H1 (cell line): ENCODE measurements around the gene RPL38. TPM values are rescaled to one million over a fixed set of nuclear protein-coding genes. Genes with fewer than 3 reads are reported as not detected.

Source experiments
- CTCF ChIA-PET: fragments of 300-600 bp; sonication (Branson Sonifier 250); formaldehyde crosslinking; loops from one replicate; lab custom pipeline; 2021; ENCODE audit not compliant: partially characterized antibody; lab: Charles Lee
- POLR2A ChIA-PET: fragments of 300-600 bp; sonication (Branson Sonifier 250); formaldehyde crosslinking; loops from one replicate; lab custom pipeline; 2021; ENCODE audit warnings: inconsistent platforms; ENCODE audit not compliant: partially characterized antibody; lab: Charles Lee
- DNase-seq, 2 experiments: peaks; one replicate each; pipeline versions ENCODE4 v3.0.0 to v3.0.0-alpha.2; 2010 to 2022; ENCODE audit warnings: low spot score in 2 of 2, low read depth in 1 of 2, mixed read lengths in 1 of 2
- FAIRE-seq: peaks from 2 replicates; lab custom pipeline; 2011; peaks lifted over from hg19 to GRCh38; lab: Jason Lieb, UNC
- H2AFZ ChIP-seq: 2 replicates; pipeline ENCODE4 v1.8.1; 2012; ENCODE audit warnings: low read length, inconsistent platforms
- H2AK5ac ChIP-seq: 2 replicates; pipeline ENCODE4 v1.6.1; 2013; ENCODE audit warnings: low read depth, low read length
- H2BK120ac ChIP-seq: replicated peaks from 2 replicates; pipeline ENCODE3; 2013; ENCODE audit warnings: low read depth, low read length, inconsistent platforms
- H2BK12ac ChIP-seq: 2 replicates; pipeline ENCODE4 v1.6.1; 2013; ENCODE audit warnings: low read depth, low read length
- H2BK15ac ChIP-seq: 2 replicates; pipeline ENCODE4 v1.6.1; 2013; ENCODE audit warnings: low read length
- H2BK20ac ChIP-seq: 2 replicates; pipeline ENCODE4 v1.6.1; 2013; ENCODE audit warnings: low read length
- H2BK5ac ChIP-seq: 2 replicates; pipeline ENCODE4 v1.6.1; 2013; ENCODE audit warnings: low read depth, low read length
- H3K14ac ChIP-seq: 2 replicates; pipeline ENCODE4 v1.6.1; 2013; ENCODE audit warnings: inconsistent platforms; ENCODE audit not compliant: insufficient read length
- H3K18ac ChIP-seq: 2 replicates; pipeline ENCODE4 v1.6.1; 2013; ENCODE audit warnings: low read length; ENCODE audit errors: extremely low read depth
- H3K23ac ChIP-seq: 2 replicates; pipeline ENCODE4 v1.6.1; 2013; ENCODE audit warnings: inconsistent platforms; ENCODE audit not compliant: insufficient read length
- H3K23me2 ChIP-seq: 2 replicates; pipeline ENCODE4 v1.6.1; 2013; ENCODE audit warnings: low read depth, low read length
- H3K27ac ChIP-seq: 2 replicates; pipeline ENCODE4 v1.6.1; 2011; ENCODE audit warnings: low read depth, low read length, inconsistent platforms
- H3K27me3 ChIP-seq, 4 experiments: replicated peaks in 1 of 4; 1 replicate in 1 of 4; 2 replicates in 3 of 4; pipeline versions ENCODE4 v1.6.1 to v1.8.1; 2011 to 2013; ENCODE audit warnings: low read length in 3 of 4, mild to moderate bottlenecking in 3 of 4, inconsistent platforms in 2 of 4, mixed read lengths in 2 of 4, moderate library complexity in 1 of 4; ENCODE audit not compliant: control insufficient read depth in 3 of 4, insufficient read depth in 3 of 4; ENCODE audit errors: extremely low read depth in 1 of 4
- H3K36me3 ChIP-seq, 4 experiments: 2 replicates each; pipeline versions ENCODE4 v1.6.1 to v1.8.1; 2011 to 2013; ENCODE audit warnings: mild to moderate bottlenecking in 4 of 4, low read length in 3 of 4, moderate library complexity in 2 of 4, control low read depth in 1 of 4, inconsistent platforms in 1 of 4; ENCODE audit not compliant: insufficient read depth in 4 of 4, control insufficient read depth in 2 of 4
- H3K4ac ChIP-seq: replicated peaks from 2 replicates; pipeline ENCODE3; 2013; ENCODE audit warnings: low read length, low read depth, mixed read lengths, inconsistent platforms; ENCODE audit not compliant: insufficient read length
- H3K4me1 ChIP-seq, 4 experiments: replicated peaks in 1 of 4; 1 replicate in 1 of 4; 2 replicates in 3 of 4; pipeline versions ENCODE4 v1.6.1 to v1.8.1; 2011 to 2013; ENCODE audit warnings: low read length in 3 of 4, inconsistent platforms in 2 of 4, mixed read lengths in 1 of 4; ENCODE audit not compliant: insufficient read depth in 4 of 4, control insufficient read depth in 3 of 4
- H3K4me2 ChIP-seq, 2 experiments: 2 replicates each; pipeline versions ENCODE4 v1.6.1 to v1.8.1; 2011 to 2013; ENCODE audit warnings: low read depth in 2 of 2, low read length in 2 of 2, control low read depth in 1 of 2, inconsistent platforms in 1 of 2, mild to moderate bottlenecking in 1 of 2; ENCODE audit not compliant: insufficient read depth in 1 of 2
- H3K4me3 ChIP-seq, 4 experiments: fragments of 200-600, 300-600 bp in 1 of 4; sonication (generic), shearing (Covaris generic), sonication (Bioruptor Twin) in 1 of 4; 2 replicates each; pipeline versions ENCODE4 v1.5.1 to v1.8.1; 2011 to 2016; ENCODE audit warnings: low read length in 4 of 4, low read depth in 3 of 4, control low read depth in 2 of 4, inconsistent platforms in 2 of 4, mild to moderate bottlenecking in 2 of 4, mixed read lengths in 1 of 4, moderate library complexity in 1 of 4; ENCODE audit not compliant: insufficient read depth in 2 of 4; ENCODE audit errors: extremely low read depth in 1 of 4
- H3K56ac ChIP-seq: replicated peaks from 2 replicates; pipeline ENCODE3; 2013; ENCODE audit warnings: low read depth, mild to moderate bottlenecking, mixed read lengths, low read length, inconsistent platforms; ENCODE audit not compliant: insufficient read length
- H3K79me1 ChIP-seq: 2 replicates; pipeline ENCODE4 v1.6.1; 2013; ENCODE audit warnings: low read depth, low read length, control low read depth
- H3K79me2 ChIP-seq, 2 experiments: 2 replicates each; pipeline versions ENCODE4 v1.6.1 to v1.8.1; 2012 to 2013; ENCODE audit warnings: low read length in 2 of 2, mild to moderate bottlenecking in 2 of 2, inconsistent platforms in 1 of 2; ENCODE audit not compliant: insufficient read depth in 2 of 2, control insufficient read depth in 1 of 2
- H3K9ac ChIP-seq, 4 experiments: replicated peaks in 1 of 4; 1 replicate in 1 of 4; 2 replicates in 3 of 4; pipeline versions ENCODE4 v1.6.1 to v1.8.1; 2011 to 2013; ENCODE audit warnings: low read depth in 3 of 4, low read length in 3 of 4, control low read depth in 2 of 4, mild to moderate bottlenecking in 2 of 4, moderate library complexity in 2 of 4, inconsistent platforms in 1 of 4; ENCODE audit errors: extremely low read depth in 1 of 4
- H3K9me3 ChIP-seq, 2 experiments: 2 replicates each; pipeline versions ENCODE4 v1.6.1 to v1.8.1; 2012 to 2013; ENCODE audit warnings: mild to moderate bottlenecking in 2 of 2, moderate library complexity in 2 of 2, control low read depth in 1 of 2, inconsistent platforms in 1 of 2, low read depth in 1 of 2, low read length in 1 of 2, mixed read lengths in 1 of 2; ENCODE audit not compliant: insufficient read depth in 2 of 2
- H4K20me1 ChIP-seq, 2 experiments: replicated peaks in 1 of 2; 2 replicates each; pipeline versions ENCODE3 to v1.8.1; 2011 to 2013; ENCODE audit warnings: inconsistent platforms in 2 of 2, low read length in 2 of 2, mild to moderate bottlenecking in 1 of 2; ENCODE audit not compliant: insufficient read depth in 2 of 2, control insufficient read depth in 1 of 2
- H4K5ac ChIP-seq: 2 replicates; pipeline ENCODE4 v1.6.1; 2013; ENCODE audit warnings: low read length, low read depth, mixed read lengths, inconsistent platforms; ENCODE audit not compliant: insufficient read length
- H4K8ac ChIP-seq: 2 replicates; pipeline ENCODE4 v1.8.0; 2013; ENCODE audit warnings: mild to moderate bottlenecking, moderate library complexity, low read length, inconsistent platforms; ENCODE audit not compliant: insufficient read depth; ENCODE audit errors: extremely low read depth
- H4K91ac ChIP-seq: replicated peaks from 2 replicates; pipeline ENCODE3; 2013; ENCODE audit warnings: low read length, mixed read lengths, inconsistent platforms; ENCODE audit not compliant: insufficient read length
- CTBP2 ChIP-seq: IDR thresholded peaks from 2 replicates; pipeline ENCODE4 v1.7.0; 2011; ENCODE audit warnings: borderline replicate concordance, mild to moderate bottlenecking, moderate library complexity, mixed read lengths, low read length; ENCODE audit not compliant: insufficient read depth, insufficient read length
- EZH2 ChIP-seq: fragments of 200-600 bp; sonication (generic); IDR thresholded peaks from 2 replicates; pipeline ENCODE4 v1.7.1; 2012; ENCODE audit warnings: low read depth, mild to moderate bottlenecking, moderate library complexity, low read length, inconsistent platforms; ENCODE audit not compliant: severe bottlenecking
- JUN ChIP-seq: IDR thresholded peaks from 2 replicates; pipeline ENCODE4 v1.6.1; 2011; ENCODE audit warnings: low read depth, mild to moderate bottlenecking, improper control_type of control experiment, low read length
- NANOG ChIP-seq: IDR thresholded peaks from 2 replicates; pipeline ENCODE4 v1.6.1; 2011; ENCODE audit warnings: low read length, low read depth, mild to moderate bottlenecking, inconsistent platforms; ENCODE audit not compliant: insufficient read depth, poor library complexity, severe bottlenecking
- SUZ12 ChIP-seq: fragments of 200-600 bp; sonication (generic); IDR thresholded peaks from 2 replicates; pipeline ENCODE4 v1.6.1; 2012; ENCODE audit warnings: mild to moderate bottlenecking, inconsistent platforms, low read length, moderate library complexity, mixed read lengths
- WGBS, 2 experiments: shearing (Covaris generic) in 1 of 2; methylation state at CpG; one replicate each; pipeline versions ENCODE4 v1.1.6 to v1.1.7; 2013 to 2015; ENCODE audit warnings: low lambda C conversion rate in 2 of 2, mixed read lengths in 2 of 2, inconsistent platforms in 1 of 2, low coverage in 1 of 2, missing lambda C conversion rate in 1 of 2; ENCODE audit not compliant: insufficient replicate concordance in 2 of 2, insufficient coverage in 1 of 2, insufficient read length in 1 of 2; ENCODE audit errors: extremely low coverage in 1 of 2, missing lambda C conversion rate in 1 of 2; 5-methylcytosine and 5-hydroxymethylcytosine counted together
- polyA plus RNA-seq, 7 experiments: library from polyadenylated mRNA; depleted of rRNA in 3 of 7; stranded (reverse) in 5 of 7; unstranded in 2 of 7; fragments of >200 nt in 5 of 7; fragments of 200-250 nt in 2 of 7; gene quantifications; 1 replicate in 5 of 7; 2 replicates in 1 of 7; 4 replicates in 1 of 7; pipeline versions ENCODE4 v1.2.1 to v1.2.3, GENCODE V29; 2011 to 2013; ENCODE audit warnings: missing spikeins in 2 of 7, mixed read lengths in 2 of 7
- total RNA-seq: library from RNA; stranded (reverse); fragmentation: NEBNext Ultra II Directional; extraction: Animal tissue kit (Norgen Biotek cat#: 25700); gene quantifications from 2 replicates; pipeline ENCODE4 v1.2.1, GENCODE V29; 2021

The RPL38 gene
- total and polyA plus RNA-seq, 2 of the 8 experiments (the other 6 are each of a cell fraction or from before 2014, with no cell fraction given), result 412 to 1,195 TPM

DNA sequence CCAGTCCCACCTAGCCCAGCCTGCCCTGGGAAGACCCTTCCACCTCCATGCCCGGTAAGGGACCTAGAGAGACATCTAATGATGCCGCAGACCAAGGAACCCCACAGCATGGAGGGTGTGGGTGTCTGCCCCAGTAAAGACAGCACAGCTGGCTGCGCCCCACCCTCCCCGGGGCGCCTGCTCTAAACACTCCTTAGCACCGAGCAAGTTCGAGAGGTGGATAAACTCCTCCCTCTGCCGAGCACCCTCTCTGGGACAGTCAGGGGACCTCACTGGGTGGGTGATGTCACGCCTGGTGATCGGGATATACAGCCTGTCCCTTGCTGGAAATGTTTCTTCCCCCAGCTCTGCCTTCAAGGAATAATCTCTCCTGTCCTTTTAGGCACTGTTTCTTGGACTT is 53.8 kb downstream of the RPL38 start:
- no peak for FAIRE-seq
- H3K27me3 ChIP-seq, result no peaks in the 10 kb centered on the region
- no peak overlapping the region for H2BK5ac ChIP-seq
- no peaks in the 10 kb centered on the region for H3K79me2 ChIP-seq
- TF ChIP-seq NANOG, result no peak
- TF ChIP-seq JUN, result no peak
- TF ChIP-seq EZH2, result no peak
- TF ChIP-seq SUZ12, result no peak
- no peak for TF ChIP-seq CTBP2
- no peaks in the 10 kb centered on the region; the same call in 1 of the 2 replicates for H3K23me2 ChIP-seq
- no peak overlapping the region for H2BK120ac ChIP-seq
- no peak overlapping the region for H4K8ac ChIP-seq
- 94% methylated on average over 10 of the region's 10 CpGs; no CpG with 5 or more reads in 1 of the 2 experiments for WGBS, 2 experiments
- H3K23ac ChIP-seq, result no peak overlapping the region
- H4K5ac ChIP-seq, result no peak overlapping the region
- H3K9ac ChIP-seq, result no peak overlapping the region
- H2BK20ac ChIP-seq, result no peak overlapping the region
- H3K14ac ChIP-seq, result no peak overlapping the region
- H3K36me3 ChIP-seq, result no peaks in the 10 kb centered on the region
- peaks cover 0 to 24% (median 13%) of the 10 kb centered on the region in 4 experiments; a peak in 6 of 7 replicates for H3K4me1 ChIP-seq
- H3K4me3 ChIP-seq, result no peak overlapping the region
- H3K27ac ChIP-seq, result no peak overlapping the region
- CTCF ChIA-PET, result no interaction called here
- H3K18ac ChIP-seq, result no peak overlapping the region
- H3K56ac ChIP-seq, result no peak overlapping the region
- H3K4ac ChIP-seq, result no peak overlapping the region
- H3K4me2 ChIP-seq, result no peak overlapping the region
- no peak overlapping the region for H4K91ac ChIP-seq
- no peaks in the 10 kb centered on the region for H3K9me3 ChIP-seq
- H2AFZ ChIP-seq, result no peak overlapping the region
- DNase-seq, result no peak
- no peaks in the 10 kb centered on the region for H4K20me1 ChIP-seq
- no peak overlapping the region for H2BK15ac ChIP-seq
- H2AK5ac ChIP-seq, result peak overlapping the region; percentile 27; the same call in 1 of the 2 replicates
- POLR2A ChIA-PET, result interaction anchor here (0.9 kb wide), 1 partner anchor 13 kb away, joined by 3 read pairs; no protein-coding TSS in a partner anchor
- no peak overlapping the region for H2BK12ac ChIP-seq
- no peaks in the 10 kb centered on the region for H3K79me1 ChIP-seq
